Measurements from ENCODE around the gene LRAT.
A peak's percentile ranks its signal among the peaks of the same experiment; 100 is the strongest.

The LRAT gene

DNA sequence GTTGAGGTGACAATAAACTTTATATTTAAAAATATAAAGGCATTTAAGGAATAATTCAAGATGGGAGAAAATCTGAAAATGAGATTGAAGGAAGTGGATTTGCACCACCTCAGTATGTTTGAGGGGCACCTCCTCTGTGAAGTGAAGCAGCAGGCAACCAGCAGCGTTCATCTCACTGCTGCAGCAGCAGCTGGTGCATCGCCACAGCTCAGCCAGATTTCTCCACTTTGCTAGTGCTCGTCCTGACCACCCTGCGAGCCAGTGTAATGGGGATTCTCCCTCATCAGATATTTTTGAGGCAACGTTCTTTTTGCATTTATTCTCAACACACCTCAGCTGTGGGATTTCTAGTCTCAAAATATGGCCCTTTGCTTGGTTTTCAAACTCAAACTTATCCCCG lies 13.9 kb downstream of the LRAT start:
- no peak for DNase-seq (ENCODE audit: insufficient read length, low spot score)
- FAIRE-seq: no peak

DNA sequence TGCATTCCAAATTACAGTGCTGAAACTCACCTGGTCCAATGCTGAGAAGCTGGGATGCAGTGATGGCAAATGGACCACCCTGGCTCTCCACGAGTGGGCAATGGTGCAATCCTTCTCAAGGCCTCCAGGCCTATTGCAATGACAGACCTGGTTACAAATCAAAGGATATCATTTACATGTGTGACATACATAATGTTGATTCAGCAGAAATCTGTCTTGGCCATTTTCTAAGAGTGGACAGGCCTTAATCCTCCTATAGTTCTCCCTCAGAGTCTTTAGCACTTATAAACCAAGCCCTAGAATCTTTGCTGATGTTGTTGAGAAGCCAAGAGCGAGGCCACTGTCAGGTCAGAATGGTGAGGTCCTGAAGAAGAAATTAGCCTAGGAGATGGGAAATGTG lies 17.1 kb downstream of the LRAT start:
- DNase-seq (ENCODE audit: insufficient read length, low spot score) (no peak), FAIRE-seq (no peak)

DNA sequence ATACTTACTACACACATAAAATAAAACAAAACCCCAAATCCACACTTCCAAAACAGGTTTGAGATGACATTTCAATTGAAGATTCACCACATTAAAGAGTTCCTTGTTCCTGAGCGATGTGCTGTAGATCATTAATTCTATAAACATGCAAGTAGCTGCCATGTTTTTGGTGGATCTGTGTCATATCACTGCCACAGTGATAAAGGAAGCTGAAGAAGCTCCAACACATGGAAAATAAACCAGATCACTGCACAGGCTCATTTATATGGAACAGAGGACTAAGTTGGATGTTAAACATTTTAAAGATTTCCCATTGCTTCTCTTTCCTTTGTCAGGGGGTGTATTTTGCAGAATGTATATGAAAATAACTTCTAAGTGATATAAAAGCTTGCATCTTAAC lies 34.5 kb downstream of the LRAT start:
- no peak for FAIRE-seq
- DNase-seq (ENCODE audit: insufficient read length, low spot score): no peak

DNA sequence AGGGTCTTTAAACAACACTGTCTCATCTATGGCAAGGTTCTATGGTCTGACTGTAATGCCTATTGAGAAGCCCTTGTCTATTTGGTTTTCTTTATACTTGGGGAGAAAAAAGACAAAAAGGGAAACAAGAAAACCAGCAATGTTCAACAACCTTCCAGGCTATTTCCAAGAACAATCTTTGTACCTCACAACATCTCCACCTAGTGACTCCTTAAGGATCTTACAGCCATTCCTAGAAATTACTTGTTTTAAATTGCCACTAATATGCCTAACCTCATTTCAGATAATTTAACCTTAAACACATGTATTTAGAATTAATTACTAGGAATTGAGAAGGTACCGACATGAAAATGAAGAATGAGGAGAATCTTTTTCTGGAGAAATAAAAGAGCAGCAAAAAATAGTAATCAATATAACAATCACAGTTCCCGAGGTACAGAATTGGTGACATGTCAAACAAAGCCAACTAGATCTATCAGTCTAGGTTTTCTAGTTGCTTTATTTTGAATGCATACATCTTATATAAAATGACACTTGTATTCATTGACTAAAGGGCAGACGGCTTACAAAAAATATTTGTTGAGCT lies 35.7 kb downstream of the LRAT start:
- DNase-seq (ENCODE audit: insufficient read length, low spot score) (peak; percentile 7), FAIRE-seq (no peak)

DNA sequence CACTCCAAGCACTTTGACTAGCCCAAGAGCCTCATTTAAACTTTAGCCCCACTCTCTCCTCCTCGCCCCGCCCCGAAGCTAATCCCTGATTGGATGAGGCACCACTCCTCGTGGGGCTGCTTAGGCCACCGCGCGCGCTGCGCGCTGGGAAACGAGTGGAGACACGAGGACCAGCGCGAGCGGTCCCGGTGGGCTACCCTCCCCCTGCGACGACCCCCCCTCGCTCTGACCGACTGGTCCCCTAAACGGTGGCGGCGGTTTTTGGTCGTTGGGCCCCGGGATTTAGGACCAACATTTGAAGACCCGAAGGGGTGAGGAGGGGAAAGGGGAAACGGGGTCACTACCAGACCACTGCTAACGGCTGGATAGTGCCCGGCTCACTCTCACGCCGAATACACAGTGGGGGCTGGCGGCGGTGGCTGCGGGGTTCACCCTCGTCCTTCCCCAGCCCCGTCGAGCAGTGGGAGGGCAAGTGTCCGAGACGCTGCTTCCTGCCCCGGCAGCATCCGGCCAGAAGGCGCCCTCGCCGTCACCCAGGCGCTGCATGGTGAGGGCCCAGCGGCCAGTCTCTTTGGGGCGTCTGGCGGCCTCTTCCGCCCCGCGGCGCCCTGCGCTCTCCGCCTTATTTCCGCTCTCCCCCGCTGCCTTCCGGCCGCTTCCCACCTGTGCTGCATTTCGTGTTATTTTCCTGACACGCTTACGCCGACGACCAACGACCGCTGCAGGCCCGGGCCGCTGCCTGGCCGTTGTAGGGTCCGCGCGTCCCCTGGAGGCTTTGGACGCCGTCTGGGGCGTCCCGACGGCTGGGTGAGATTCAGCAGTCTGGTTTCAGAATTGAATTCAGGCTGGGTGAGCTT lies 37.6 kb downstream of the LRAT start, which contains the start of gene RBM46:
Gene RBM46, plus strand, starts transcription at position 147 of the 857 bp plus-strand sequence. CDS start 15,481 bp downstream, outside the sequence.
- no peak for FAIRE-seq
- no peak for DNase-seq (ENCODE audit: insufficient read length, low spot score)

DNA sequence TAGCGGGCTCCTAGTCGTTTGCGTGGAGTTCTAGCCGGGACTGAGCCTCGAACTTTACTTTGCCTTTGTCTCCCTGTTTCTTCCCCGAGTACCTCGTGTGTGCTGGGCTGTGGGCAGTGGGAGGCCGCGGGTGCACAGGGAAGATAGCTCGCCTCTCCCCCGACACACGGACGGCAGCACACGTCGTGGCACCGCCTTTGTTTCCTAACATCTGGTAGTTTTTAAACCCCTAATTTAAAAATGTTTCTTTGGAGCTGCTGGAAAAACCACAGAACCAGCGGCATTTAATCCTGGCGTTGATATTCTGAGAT lies 38.1 kb downstream of the LRAT start:
- DNase-seq (ENCODE audit: insufficient read length, low spot score) (no peak), FAIRE-seq (no peak)

All from HTR-8/SVneo (cell line).